ENCODE measurements around the gene C22orf31.

C22orf31 gene

DNA sequence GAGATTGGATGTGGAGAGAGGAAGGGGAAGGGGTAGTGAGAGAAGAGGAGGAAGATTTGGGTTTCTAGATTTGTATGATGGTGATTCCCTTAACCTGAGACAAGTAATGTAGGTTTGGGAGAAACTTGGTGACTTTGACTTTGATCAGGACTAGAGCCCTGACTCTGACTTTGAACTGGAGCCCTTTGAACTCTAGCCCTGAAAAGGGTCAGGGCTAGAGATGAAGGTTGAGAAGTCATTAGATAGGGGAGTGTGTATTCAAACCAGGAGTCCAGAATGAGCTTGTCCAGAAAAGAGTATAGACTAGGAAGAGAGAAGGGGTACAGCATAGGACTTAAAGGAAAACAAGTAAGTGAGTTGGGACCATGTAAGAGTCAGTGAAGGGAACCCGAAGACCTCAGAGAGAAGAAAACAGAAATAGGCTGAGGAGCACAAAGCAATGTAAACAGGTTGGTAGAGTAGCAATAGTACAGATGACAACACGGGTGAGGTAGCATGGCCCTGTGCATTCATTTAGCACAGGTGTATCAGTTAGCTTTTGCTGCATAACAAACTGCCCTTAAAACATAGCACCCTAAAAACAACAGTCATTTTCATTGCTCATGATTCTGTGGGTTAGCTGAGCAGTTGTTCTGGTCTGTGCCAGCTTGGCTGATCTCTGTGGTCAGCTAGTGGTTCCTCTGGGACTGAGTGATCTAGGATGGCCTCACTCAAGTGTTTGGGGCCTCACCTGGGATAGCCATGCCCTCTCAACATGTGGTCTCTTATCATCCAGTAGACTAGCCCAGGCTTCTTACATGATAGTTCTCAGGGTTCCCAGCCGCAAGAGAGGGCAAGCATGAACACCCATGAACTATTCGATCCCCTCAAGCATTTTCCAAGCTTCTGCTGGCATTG is 43.1 kb downstream of the C22orf31 start:
- Histone ChIP-seq H3K27ac (ENCODE audit: low read length) (no peak overlapping the region), H3K79me2 (ENCODE audit: low read length) (no peaks in the 10 kb centered on the region), H3K4me1 (ENCODE audit: low read length) (no peaks in the 10 kb centered on the region), H3K4me2 (ENCODE audit: low read depth, low read length) (no peak overlapping the region), H3F3A (ENCODE audit: insufficient read depth, low read length) (no peaks in the 10 kb centered on the region), H3K27me3 (replicated peaks; ENCODE audit: insufficient read depth, low read length) (no peaks in the 10 kb centered on the region), H2AFZ (ENCODE audit: low read length) (no peak overlapping the region), H3K9me3 (replicated peaks; ENCODE audit: insufficient read depth, low read length) (no peaks in the 10 kb centered on the region), H4K20me1 (ENCODE audit: insufficient read depth, low read length) (no peaks in the 10 kb centered on the region), H3K36me3 (replicated peaks; ENCODE audit: insufficient read depth, low read length) (no peaks in the 10 kb centered on the region), H3K9ac (ENCODE audit: low read length) (no peak overlapping the region), H3K9me2 (replicated peaks; ENCODE audit: insufficient read depth, low read length) (no peaks in the 10 kb centered on the region), H3K4me3 (ENCODE audit: low read length) (no peak overlapping the region)
- no peak for DNase-seq
- TF ChIP-seq CTCF (IDR thresholded peaks at IDR 0.05; ENCODE audit: low read length) (no peak), EZH2phosphoT487 (IDR thresholded peaks at IDR 0.05; ENCODE audit: low read length) (no peak), EZH2 (optimal IDR thresholded peaks at IDR 0.05; ENCODE audit: low read depth, low read length) (no peak)

DNA sequence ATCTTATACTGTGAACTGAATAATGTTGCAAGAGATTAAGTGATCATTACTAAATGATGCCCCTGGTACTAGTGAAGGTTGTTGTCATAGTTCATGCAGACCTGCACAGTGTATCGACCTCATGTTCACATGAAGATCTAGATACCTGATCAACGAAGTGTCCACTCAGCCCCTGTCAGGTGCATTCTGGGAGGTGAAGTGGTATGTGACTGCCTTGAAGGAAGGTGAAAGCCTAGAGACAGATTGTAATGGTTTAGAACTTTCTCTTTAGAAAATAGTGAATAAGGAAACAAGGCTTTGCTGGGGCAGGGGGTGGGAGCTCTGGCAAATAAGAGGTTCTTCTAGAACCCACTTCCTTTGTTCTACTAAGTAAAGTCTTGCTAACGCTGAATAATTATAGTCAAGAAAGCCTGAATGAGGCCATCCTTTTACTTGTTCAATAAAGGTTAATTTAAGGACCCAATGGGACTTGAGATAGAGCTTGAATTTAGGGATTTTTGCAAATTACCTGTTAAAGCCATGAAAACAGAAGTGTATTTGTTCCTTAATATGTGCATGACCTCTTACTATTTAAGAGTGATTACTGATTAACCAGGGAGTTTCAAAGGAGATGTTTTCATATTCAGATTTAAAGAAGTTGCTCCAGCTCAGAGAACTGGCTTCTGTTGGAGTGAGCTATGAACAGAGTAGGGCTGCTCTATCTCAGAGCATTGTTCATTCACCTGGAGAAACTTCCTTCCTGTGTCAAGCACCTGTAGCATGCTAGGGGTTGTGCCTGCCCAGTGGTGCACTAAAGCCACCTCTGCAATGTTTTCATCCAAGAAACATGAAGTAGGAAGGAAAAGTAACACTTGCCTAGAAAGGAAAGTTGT is 45.3 kb downstream of the C22orf31 start:
- Histone ChIP-seq H3K36me3 (replicated peaks; ENCODE audit: insufficient read depth, low read length) (no peaks in the 10 kb centered on the region), H3K79me2 (ENCODE audit: low read length) (no peaks in the 10 kb centered on the region), H3K4me1 (ENCODE audit: low read length) (no peaks in the 10 kb centered on the region), H2AFZ (ENCODE audit: low read length) (no peak overlapping the region), H3K9me3 (replicated peaks; ENCODE audit: insufficient read depth, low read length) (no peaks in the 10 kb centered on the region), H3K4me3 (ENCODE audit: low read length) (no peak overlapping the region), H3F3A (ENCODE audit: insufficient read depth, low read length) (no peaks in the 10 kb centered on the region), H3K9ac (ENCODE audit: low read length) (no peak overlapping the region), H3K9me2 (replicated peaks; ENCODE audit: insufficient read depth, low read length) (no peaks in the 10 kb centered on the region), H3K27ac (ENCODE audit: low read length) (no peak overlapping the region), H3K4me2 (ENCODE audit: low read depth, low read length) (no peak overlapping the region), H3K27me3 (replicated peaks; ENCODE audit: insufficient read depth, low read length) (no peaks in the 10 kb centered on the region), H4K20me1 (ENCODE audit: insufficient read depth, low read length) (no peaks in the 10 kb centered on the region)
- no peak for TF ChIP-seq EZH2phosphoT487 (IDR thresholded peaks at IDR 0.05; ENCODE audit: low read length)
- TF ChIP-seq CTCF (IDR thresholded peaks at IDR 0.05; ENCODE audit: low read length), result no peak
- no peak for TF ChIP-seq EZH2 (optimal IDR thresholded peaks at IDR 0.05; ENCODE audit: low read depth, low read length)
- DNase-seq, result no peak

GRCh38 chr22:29014773-29015172 is 46.9 kb downstream of the C22orf31 start:
- Histone ChIP-seq H3K79me2 (ENCODE audit: low read length) (no peaks in the 10 kb centered on the region), H2AFZ (ENCODE audit: low read length) (no peak overlapping the region), H3K9me3 (replicated peaks; ENCODE audit: insufficient read depth, low read length) (no peaks in the 10 kb centered on the region), H3K27ac (ENCODE audit: low read length) (no peak overlapping the region), H3K9ac (ENCODE audit: low read length) (no peak overlapping the region), H3K4me1 (ENCODE audit: low read length) (no peaks in the 10 kb centered on the region), H4K20me1 (ENCODE audit: insufficient read depth, low read length) (no peaks in the 10 kb centered on the region), H3K27me3 (replicated peaks; ENCODE audit: insufficient read depth, low read length) (no peaks in the 10 kb centered on the region), H3K4me2 (ENCODE audit: low read depth, low read length) (no peak overlapping the region), H3F3A (ENCODE audit: insufficient read depth, low read length) (no peaks in the 10 kb centered on the region), H3K36me3 (replicated peaks; ENCODE audit: insufficient read depth, low read length) (no peaks in the 10 kb centered on the region), H3K4me3 (ENCODE audit: low read length) (no peak overlapping the region), H3K9me2 (replicated peaks; ENCODE audit: insufficient read depth, low read length) (no peaks in the 10 kb centered on the region)
- DNase-seq, result no peak
- TF ChIP-seq CTCF (IDR thresholded peaks at IDR 0.05; ENCODE audit: low read length) (no peak), EZH2phosphoT487 (IDR thresholded peaks at IDR 0.05; ENCODE audit: low read length) (no peak), EZH2 (optimal IDR thresholded peaks at IDR 0.05; ENCODE audit: low read depth, low read length) (no peak)

Measured in MM.1S (cell line).